ENCODE measurements around the gene QDPR.

The QDPR gene

DNA sequence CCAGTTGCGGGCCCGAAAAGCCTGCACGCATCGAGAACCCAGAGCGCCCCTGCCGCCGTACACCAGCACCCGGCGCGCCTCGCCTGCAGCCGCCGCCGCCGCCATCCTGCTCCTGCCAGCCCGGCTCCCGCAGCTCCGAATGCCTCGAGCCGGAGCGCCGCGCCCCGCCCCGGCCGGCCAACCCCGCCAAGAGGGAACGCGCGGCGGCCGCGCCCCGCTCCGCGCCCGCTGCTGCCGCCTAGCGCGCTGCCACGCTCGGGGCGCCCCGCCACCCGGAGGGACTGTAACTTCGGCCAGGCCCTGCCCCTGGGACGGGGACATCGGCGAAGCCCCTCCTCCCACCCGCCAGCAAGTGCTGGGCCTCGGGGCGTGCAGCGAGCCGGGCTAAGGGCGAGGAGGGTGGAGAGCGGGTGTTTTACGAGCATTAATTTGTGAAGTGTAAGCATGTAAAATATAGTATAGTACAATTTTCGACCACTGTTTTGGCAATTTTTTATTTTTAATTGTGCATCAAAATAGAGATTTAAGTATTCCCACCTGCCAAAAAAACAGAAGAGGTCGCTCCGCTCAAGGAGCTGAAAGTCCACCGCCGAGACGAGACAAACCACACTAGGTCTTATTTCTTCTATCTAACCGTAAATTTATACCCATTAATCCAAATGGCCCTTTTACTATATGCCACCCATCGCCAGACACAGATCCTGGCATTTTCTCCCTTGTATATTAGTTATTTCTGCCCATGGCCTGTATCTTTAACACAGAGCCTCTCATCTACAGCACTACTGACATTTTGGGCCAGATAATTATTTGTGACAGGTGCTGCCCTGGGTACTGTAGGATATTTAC lies at the start of gene QDPR:
Gene QDPR, minus strand, starts transcription at position 141 of the 846 bp plus-strand sequence. Its CDS starts 36 bp downstream, at position 105.
- TF ChIP-seq, protein P1, sequence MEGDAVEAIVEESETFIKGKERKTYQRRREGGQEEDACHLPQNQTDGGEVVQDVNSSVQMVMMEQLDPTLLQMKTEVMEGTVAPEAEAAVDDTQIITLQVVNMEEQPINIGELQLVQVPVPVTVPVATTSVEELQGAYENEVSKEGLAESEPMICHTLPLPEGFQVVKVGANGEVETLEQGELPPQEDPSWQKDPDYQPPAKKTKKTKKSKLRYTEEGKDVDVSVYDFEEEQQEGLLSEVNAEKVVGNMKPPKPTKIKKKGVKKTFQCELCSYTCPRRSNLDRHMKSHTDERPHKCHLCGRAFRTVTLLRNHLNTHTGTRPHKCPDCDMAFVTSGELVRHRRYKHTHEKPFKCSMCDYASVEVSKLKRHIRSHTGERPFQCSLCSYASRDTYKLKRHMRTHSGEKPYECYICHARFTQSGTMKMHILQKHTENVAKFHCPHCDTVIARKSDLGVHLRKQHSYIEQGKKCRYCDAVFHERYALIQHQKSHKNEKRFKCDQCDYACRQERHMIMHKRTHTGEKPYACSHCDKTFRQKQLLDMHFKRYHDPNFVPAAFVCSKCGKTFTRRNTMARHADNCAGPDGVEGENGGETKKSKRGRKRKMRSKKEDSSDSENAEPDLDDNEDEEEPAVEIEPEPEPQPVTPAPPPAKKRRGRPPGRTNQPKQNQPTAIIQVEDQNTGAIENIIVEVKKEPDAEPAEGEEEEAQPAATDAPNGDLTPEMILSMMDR (IDR thresholded peaks at IDR 0.05; ENCODE audit: low read depth, low read length) = peak; percentile 29
- DNase-seq (ENCODE audit: extremely low read depth, low read depth) = peak; percentile 29

DNA sequence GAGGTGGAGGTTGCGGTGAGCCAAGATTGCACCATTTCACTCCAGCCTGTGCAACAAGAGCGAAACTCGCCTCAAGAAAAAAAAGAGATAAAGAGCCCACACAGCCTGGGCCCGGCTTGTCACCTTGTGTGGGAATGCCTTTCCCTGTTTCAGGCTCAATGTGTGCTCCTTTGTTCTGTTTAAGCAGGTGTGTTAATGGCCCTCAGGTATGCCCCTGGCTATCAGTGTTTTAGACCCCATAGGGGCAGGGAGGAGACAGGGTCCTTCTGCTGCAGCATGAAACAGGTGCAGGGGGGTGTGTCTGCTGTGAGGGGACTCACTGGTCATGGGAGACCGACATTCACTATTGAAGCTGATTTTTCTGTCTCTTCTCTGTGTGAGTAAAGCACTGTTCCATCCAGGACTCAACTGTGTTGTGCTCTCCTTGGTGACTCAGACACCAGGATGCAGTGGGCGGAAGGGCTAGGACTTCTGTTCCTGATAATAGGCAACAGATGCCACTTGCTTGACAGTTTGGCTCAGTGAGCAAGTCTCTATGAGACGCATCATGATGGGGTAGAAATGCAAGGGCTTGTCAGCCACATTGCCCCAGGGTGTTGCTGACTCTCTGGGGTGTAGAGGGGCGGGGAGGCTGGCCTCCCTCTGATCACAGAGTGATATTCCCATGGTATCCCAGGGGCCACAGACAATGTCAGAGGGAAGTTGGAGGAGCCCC lies 49.5 kb upstream of the QDPR start:
- DNase-seq (ENCODE audit: extremely low read depth, low read depth) = peak; percentile 49
- TF ChIP-seq, protein P1 (IDR thresholded peaks at IDR 0.05; ENCODE audit: low read depth, low read length) = no peak

DNA sequence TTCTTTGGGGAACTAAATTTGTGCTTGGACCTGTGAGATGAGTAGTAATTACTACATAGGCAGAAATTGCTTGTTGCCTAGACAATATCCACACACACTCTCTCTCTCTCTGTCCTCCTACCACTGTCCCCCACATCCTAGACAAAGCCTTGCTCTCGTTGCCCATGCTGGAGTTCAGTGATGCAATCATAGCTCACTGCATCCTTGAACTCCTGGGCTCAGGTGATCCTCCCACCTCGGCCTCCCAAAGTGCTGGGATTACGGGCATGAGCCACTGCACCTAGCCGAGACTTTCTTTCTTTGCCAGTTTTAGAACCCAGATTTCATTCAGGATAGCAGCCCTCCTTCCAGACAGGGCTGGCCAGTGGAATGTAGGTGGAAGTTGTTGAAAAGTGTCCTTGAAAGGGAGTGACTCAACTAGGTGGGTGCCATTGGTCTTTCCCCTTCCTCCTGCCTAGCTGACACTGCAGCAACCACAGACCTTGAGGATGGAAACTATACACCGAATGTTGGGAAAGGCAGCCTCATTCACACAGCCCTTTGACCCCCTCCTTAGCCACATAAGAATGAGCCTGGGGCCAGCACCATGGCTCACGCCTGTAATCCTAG lies 48.3 kb upstream of the QDPR start:
- TF ChIP-seq, protein P1 (IDR thresholded peaks at IDR 0.05; ENCODE audit: low read depth, low read length) = no peak
- DNase-seq (ENCODE audit: extremely low read depth, low read depth) = no peak

DNA sequence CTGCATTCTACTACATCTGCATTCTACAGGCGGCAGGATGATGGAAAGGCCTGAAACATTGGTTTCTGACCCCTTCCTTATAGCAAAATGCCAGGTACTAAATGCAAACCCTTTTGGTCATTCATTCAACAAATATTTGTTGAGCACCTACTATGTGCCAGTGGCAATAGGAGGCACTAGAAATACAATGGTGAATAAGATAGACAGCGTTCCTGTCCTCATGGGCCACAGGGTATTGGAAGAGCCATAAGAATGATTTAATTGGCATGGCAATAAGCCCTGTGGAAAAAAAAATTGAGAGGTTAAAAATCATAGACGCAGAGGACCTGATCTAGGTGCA lies 47.8 kb upstream of the QDPR start:
- no peak for DNase-seq (ENCODE audit: extremely low read depth, low read depth)
- TF ChIP-seq, protein P1 (IDR thresholded peaks at IDR 0.05; ENCODE audit: low read depth, low read length) = no peak

DNA sequence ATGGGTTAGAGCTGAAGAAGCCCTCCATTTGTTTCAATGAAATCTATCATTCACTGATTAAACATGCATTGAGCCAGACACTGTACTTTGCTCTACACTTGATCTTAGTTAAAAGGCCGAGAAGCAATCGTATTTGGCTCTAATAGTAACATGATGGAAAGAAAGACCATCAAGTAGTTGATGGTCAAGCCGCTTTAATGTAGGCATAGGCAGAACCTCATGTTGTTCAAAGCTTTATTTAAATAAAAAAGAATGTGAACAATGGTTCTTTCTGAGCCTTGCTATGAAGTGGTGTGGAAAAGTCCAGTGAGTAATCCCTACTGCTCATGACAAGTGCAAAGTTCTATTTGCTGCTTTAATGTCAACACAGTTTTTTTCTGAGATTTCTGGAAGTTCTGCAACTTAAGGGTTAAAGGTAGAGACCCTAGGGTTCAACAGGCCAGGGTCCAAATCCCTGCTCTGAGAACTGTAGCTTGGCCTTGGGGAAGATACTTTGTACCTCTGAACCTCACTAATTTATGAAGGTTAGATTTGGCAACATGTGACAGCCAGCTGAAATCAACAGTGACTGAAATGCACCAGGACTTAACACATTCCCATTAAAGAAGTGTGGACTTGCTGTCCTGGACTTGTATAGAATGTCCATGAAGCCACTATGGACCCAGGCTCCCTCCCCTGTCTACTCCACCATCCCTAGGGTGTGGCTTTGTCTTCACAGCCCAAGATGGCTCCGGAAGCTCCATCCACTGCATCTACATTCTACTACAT lies 47.2 kb upstream of the QDPR start:
- TF ChIP-seq, protein P1 (IDR thresholded peaks at IDR 0.05; ENCODE audit: low read depth, low read length) = no peak
- no peak for DNase-seq (ENCODE audit: extremely low read depth, low read depth)

DNA sequence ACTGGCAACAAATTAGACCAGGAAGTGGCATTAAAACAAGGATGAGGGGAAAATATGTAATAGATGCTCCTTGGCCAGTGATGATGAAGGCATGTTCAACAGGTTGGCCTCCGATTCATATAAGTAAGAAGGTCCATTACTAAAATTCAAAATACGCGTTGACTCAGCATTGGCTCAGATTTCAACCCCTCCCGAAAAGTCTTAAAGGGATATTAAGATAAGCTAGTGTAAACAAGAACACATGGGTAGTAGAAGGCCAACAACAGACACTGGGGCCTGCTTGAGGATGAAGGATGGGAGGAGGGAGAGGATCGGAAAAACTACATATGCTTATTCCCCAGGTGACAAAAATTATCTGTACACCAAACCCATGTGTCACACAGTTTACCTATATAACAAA lies 46.0 kb upstream of the QDPR start:
- no peak for DNase-seq (ENCODE audit: extremely low read depth, low read depth)
- TF ChIP-seq, protein P1 (IDR thresholded peaks at IDR 0.05; ENCODE audit: low read depth, low read length) = no peak

Data from AG09319 (cell line).